Pancreas (tissue), 10 donors: ENCODE measurements around the gene MTX1. TPM values are rescaled to one million over a fixed set of nuclear protein-coding genes. Genes with fewer than 3 reads are reported as not detected.
A peak's percentile ranks its signal among the peaks of the same experiment; 100 is the strongest.
"Not testable (repeated sequence)": the region's sequence is repeated elsewhere in the genome, so short reads cannot be mapped to it uniquely, and the experiment has no call there.

Experiments used
- ATAC-seq, 4 donors: fragments of 200-7000 bp; cut with Tn5 transposase; one replicate each; pipeline versions ENCODE4 v1.8.0 to v1.9.1; 2020; ENCODE audit warnings: mild to moderate bottlenecking in 4 of 4, moderate library complexity in 4 of 4
- DNase-seq, 6 donors: peaks; one replicate each; pipeline ENCODE4 v3.0.0-alpha.2; 2020
- FAIRE-seq: peaks from 2 replicates; lab custom pipeline; 2012; peaks lifted over from hg19 to GRCh38; lab: Jason Lieb, UNC
- H3K27ac ChIP-seq, 4 donors: fragments of 200-600 bp; sonication (generic); 1 replicate in 3 of 4; 2 replicates in 1 of 4; pipeline versions ENCODE4 v1.5.0 to v1.8.0; 2020
- H3K27me3 ChIP-seq, 4 donors: fragments of 200-600 bp; one replicate each; pipeline ENCODE4 v1.8.0; 2021
- H3K36me3 ChIP-seq, 3 donors: fragments of 200-600 bp; sonication (generic) in 1 of 3; one replicate each; pipeline versions ENCODE4 v1.5.0 to v1.8.0; 2020 to 2021
- H3K4me1 ChIP-seq, 3 donors: fragments of 200-600 bp; one replicate each; pipeline ENCODE4 v1.8.0; 2021
- H3K4me3 ChIP-seq, 4 donors: fragments of 200-600 bp; sonication (generic) in 2 of 4; one replicate each; pipeline versions ENCODE4 v1.5.0 to v1.8.0; 2020 to 2021
- H3K9me3 ChIP-seq, 4 donors: fragments of 200-600 bp; one replicate each; pipeline ENCODE4 v1.8.0; 2021
- CTCF ChIP-seq, 4 donors: fragments of 200-600 bp; sonication (generic) in 3 of 4; IDR thresholded peaks; one replicate each; pipeline versions ENCODE4 v1.5.0 to v1.8.0; 2021; ENCODE audit warnings: antibody characterized with exemption in 4 of 4
- WGBS, 2 donors: extraction: QIAGEN DNeasy Blood & Tissue Kit; methylation state at CpG; one replicate each; pipeline ENCODE4 v1.1.7; 2013; 5-methylcytosine and 5-hydroxymethylcytosine counted together
- intact Hi-C, 3 donors: fragments of 100-400 bp; cut with DNase I; formaldehyde crosslinking; loops; one replicate each; pipeline versions ENCODE4 v1.11.1 to v1.14.2; 2022
- polyA plus RNA-seq, 2 donors: library from polyadenylated mRNA; stranded (reverse); fragments of 200-250 nt; gene quantifications; one replicate each; pipeline ENCODE4 v1.2.3, GENCODE V29; 2013
- total RNA-seq, 6 donors: library from RNA; stranded (reverse); fragmentation: NEBNext Ultra II Directional in 4 of 6; extraction: Animal tissue kit (Norgen Biotek cat#: 25700) in 4 of 6; gene quantifications; one replicate each; pipeline versions ENCODE4 v1.2.1 to v1.2.4, GENCODE V29; 2021 to 2023
- donor health status: healthy with polysubstance abuse.
- donor health status: DM: no; HTN: no; CAD: no; lungs with moderate emphysema.
- donor health status: DM: no; HTN: no; CAD: no.
- donor health status: control.
- donor health status: control.
- donor health status: Bipolar disorder and iron deficiency.
- donor health status: DM: yes; HTN: yes; CAD: no.
- donor health status: DM: no; HTN: no; CAD: no.
- donor health status: DM: no; HTN: no; CAD: no.
- donor health status: DM: yes; HTN: yes; CAD: no.

MTX1 gene
- total and polyA plus RNA-seq, 8 donors = 10.7 to 36.8 (median 16.5) TPM

GRCh38 chr1:155187456-155187891 is 21.0 kb upstream of the MTX1 start:
- peak in 2 of 6 donors; percentile 52 to 62 for DNase-seq
- intact Hi-C loops = no loop called here
- peak in 1 of 4 donors; percentile 3 for ATAC-seq
- Histone ChIP-seq H3K27ac (peak overlapping the region; percentile 77 to 88 (median 84)), H3K9me3 (no peaks in the 10 kb centered on the region), H3K36me3 (no peaks in the 10 kb centered on the region), H3K27me3 (no peaks in the 10 kb centered on the region), H3K4me3 (peak overlapping the region in 1 of 4 donors; percentile 11), H3K4me1 (peaks cover 28 to 34% (median 31%) of the 10 kb centered on the region in 3 donors)
- WGBS, 2 donors = 45 to 52% methylated on average over 16 of the region's 16 CpGs
- no peak for TF ChIP-seq CTCF (IDR thresholded peaks at IDR 0.05)
- FAIRE-seq = no peak

- no peaks in the 10 kb centered on the region for H3K9me3 ChIP-seq
- no peaks in the 10 kb centered on the region for H3K36me3 ChIP-seq
- H3K27me3 ChIP-seq = no peaks in the 10 kb centered on the region
- DNase-seq (peak in 3 of 6 donors; percentile 20 to 77 (median 42)), ATAC-seq (no peak), FAIRE-seq (no peak)
- no peak for TF ChIP-seq CTCF (IDR thresholded peaks at IDR 0.05)
- no peak overlapping the region for H3K4me3 ChIP-seq
- peaks cover 28 to 34% (median 31%) of the 10 kb centered on the region in 3 donors for H3K4me1 ChIP-seq
- H3K27ac ChIP-seq = peak overlapping the region in 2 of 4 donors; percentile 37 to 77
- intact Hi-C loops = no loop called here
- 51 to 78% methylated on average over 10 to 14 of the region's 14 CpGs for WGBS, 2 donors
Observed at GRCh38 chr1:155188268-155188667, 20.2 kb upstream of the MTX1 start.

GRCh38 chr1:155189926-155190325 is 18.6 kb upstream of the MTX1 start:
- H3K9me3 ChIP-seq, H3K36me3 ChIP-seq, FAIRE-seq, intact Hi-C loops, H3K27ac ChIP-seq, ATAC-seq, H3K27me3 ChIP-seq: not testable (repeated sequence)
- DNase-seq = peak in 3 of 6 donors; percentile 53 to 80 (median 70)
- peak overlapping the region in 1 of 4 donors; percentile 33 for H3K4me3 ChIP-seq
- 58 to 65% methylated on average over 21 to 25 of the region's 45 CpGs for WGBS, 2 donors
- H3K4me1 ChIP-seq = peaks cover 27 to 36% (median 29%) of the 10 kb centered on the region in 3 donors

GRCh38 chr1:155191904-155192303 is 16.6 kb upstream of the MTX1 start:
- intact Hi-C loops = no loop called here
- DNase-seq (peak in 5 of 6 donors; percentile 53 to 87 (median 55)), FAIRE-seq (no peak), ATAC-seq (peak in 1 of 4 donors; percentile 1)
- Histone ChIP-seq H3K4me1 (peaks cover 11 to 17% (median 12%) of the 10 kb centered on the region in 3 donors), H3K27me3 (no peaks in the 10 kb centered on the region), H3K4me3 (peak overlapping the region in 3 of 4 donors; percentile 23 to 50 (median 46)), H3K9me3 (no peaks in the 10 kb centered on the region), H3K36me3 (no peaks in the 10 kb centered on the region), H3K27ac (peak overlapping the region; percentile 74 to 94 (median 85))
- 46 to 48% methylated on average over 15 to 17 of the region's 17 CpGs for WGBS, 2 donors
- no peak for TF ChIP-seq CTCF (IDR thresholded peaks at IDR 0.05)

GRCh38 chr1:155192346-155193274 is 15.9 kb upstream of the MTX1 start:
- no peaks in the 10 kb centered on the region for H3K36me3 ChIP-seq
- FAIRE-seq = no peak
- H3K4me3 ChIP-seq = peak overlapping the region in 3 of 4 donors; percentile 23 to 50 (median 46)
- 7 to 27% methylated on average over 15 to 20 of the region's 20 CpGs for WGBS, 2 donors
- peak overlapping the region; percentile 74 to 94 (median 85) for H3K27ac ChIP-seq
- peak; percentile 80 to 91 (median 84) for DNase-seq
- intact Hi-C loops = no loop called here
- peak; percentile 59 to 72 (median 68) for ATAC-seq
- TF ChIP-seq CTCF (IDR thresholded peaks at IDR 0.05) = no peak
- H3K4me1 ChIP-seq = peaks cover 9 to 11% (median 10%) of the 10 kb centered on the region in 3 donors
- no peaks in the 10 kb centered on the region for H3K27me3 ChIP-seq
- H3K9me3 ChIP-seq = no peaks in the 10 kb centered on the region
